Dedifferentiated amniotic fluid mesenchymal stem cell (primary cell): ENCODE data around the gene TMEM25.
"Not testable (repeated sequence)": the region's sequence is repeated elsewhere in the genome, so short reads cannot be mapped to it uniquely, and the experiment has no call there.

Experiments
- DNase-seq: peaks from one replicate; pipeline ENCODE4 v3.0.0-alpha.2; 2016; ENCODE audit errors: extremely low spot score

Gene TMEM25

GRCh38 chr11:118530683-118531596 lies at the start of gene TMEM25:
TMEM25 (plus strand) TSS chr11:118531192; CDS start chr11:118531802, 610 bp downstream.
- DNase-seq, result no peak

- DNase-seq, result not testable (repeated sequence)
These were observed 49.8 kb upstream of the TMEM25 start for GRCh38 chr11:118481238-118481637.

- DNase-seq, result no peak
These were observed 46.6 kb upstream of the TMEM25 start for GRCh38 chr11:118484405-118484804.

GRCh38 chr11:118485273-118485672 lies 45.7 kb upstream of the TMEM25 start:
- no peak for DNase-seq

GRCh38 chr11:118488480-118489109 lies 42.4 kb upstream of the TMEM25 start:
- DNase-seq, result peak; percentile 63

- no peak for DNase-seq
These were observed 40.0 kb upstream of the TMEM25 start for GRCh38 chr11:118491041-118491440.

- peak; percentile 27 for DNase-seq
These were observed 33.2 kb upstream of the TMEM25 start for GRCh38 chr11:118497831-118498230.

GRCh38 chr11:118503216-118503615 lies 27.8 kb upstream of the TMEM25 start:
- no peak for DNase-seq

GRCh38 chr11:118511601-118512000 lies 19.4 kb upstream of the TMEM25 start:
- no peak for DNase-seq

- DNase-seq, result no peak
These were observed 16.9 kb upstream of the TMEM25 start for GRCh38 chr11:118514103-118514502.

GRCh38 chr11:118519549-118519948 lies 11.4 kb upstream of the TMEM25 start:
- no peak for DNase-seq

GRCh38 chr11:118521892-118522311 lies 9.1 kb upstream of the TMEM25 start:
- no peak for DNase-seq

GRCh38 chr11:118522571-118523072 lies 8.4 kb upstream of the TMEM25 start:
- DNase-seq, result peak; percentile 16

GRCh38 chr11:118524356-118524755 lies 6.6 kb upstream of the TMEM25 start:
- no peak for DNase-seq

GRCh38 chr11:118524757-118525470 lies 6.1 kb upstream of the TMEM25 start:
- DNase-seq, result no peak

GRCh38 chr11:118526688-118527087 lies 4.3 kb upstream of the TMEM25 start:
- no peak for DNase-seq

GRCh38 chr11:118527109-118527508 lies 3.9 kb upstream of the TMEM25 start, which contains the start of gene TTC36:
TTC36 (plus strand) TSS chr11:118527474; CDS start chr11:118527495, 21 bp downstream.
- DNase-seq, result no peak

GRCh38 chr11:118528511-118528910 lies 2.5 kb upstream of the TMEM25 start:
- no peak for DNase-seq

GRCh38 chr11:118529584-118530175 lies 1.3 kb upstream of the TMEM25 start:
- no peak for DNase-seq

GRCh38 chr11:118530180-118530682 lies 761 bp upstream of the TMEM25 start:
- no peak for DNase-seq

GRCh38 chr11:118531597-118532084 lies 649 bp downstream of the TMEM25 start:
- DNase-seq, result no peak
